Skeletal muscle satellite cell (primary cell): ENCODE results near the gene SPOPL.
"Not testable (repeated sequence)": the region's sequence is repeated elsewhere in the genome, so short reads cannot be mapped to it uniquely, and the experiment has no call there.

Experiments used
- H3K27me3 ChIP-seq: 2 replicates; pipeline ENCODE4 v1.7.0; 2013; ENCODE audit warnings: low read length; ENCODE audit not compliant: control insufficient read depth, insufficient read depth
- H3K36me3 ChIP-seq: 2 replicates; pipeline ENCODE4 v1.7.0; 2013; ENCODE audit warnings: mild to moderate bottlenecking, control low read depth, low read length; ENCODE audit not compliant: insufficient read depth
- H3K4me1 ChIP-seq: 2 replicates; pipeline ENCODE4 v1.7.0; 2013; ENCODE audit warnings: low read length; ENCODE audit not compliant: control insufficient read depth, insufficient read depth
- H3K4me2 ChIP-seq: 2 replicates; pipeline ENCODE4 v1.7.0; 2013; ENCODE audit warnings: mild to moderate bottlenecking, low read length
- H3K4me3 ChIP-seq: 2 replicates; pipeline ENCODE4 v1.7.0; 2013; ENCODE audit warnings: low read length
- H3K9ac ChIP-seq: 2 replicates; pipeline ENCODE4 v1.7.0; 2013; ENCODE audit warnings: mild to moderate bottlenecking, low read depth, low read length, moderate library complexity
- H3K9me3 ChIP-seq: replicated peaks from 2 replicates; pipeline ENCODE4 v1.7.0; 2013; ENCODE audit warnings: mild to moderate bottlenecking, control low read depth, low read length

The SPOPL gene

DNA sequence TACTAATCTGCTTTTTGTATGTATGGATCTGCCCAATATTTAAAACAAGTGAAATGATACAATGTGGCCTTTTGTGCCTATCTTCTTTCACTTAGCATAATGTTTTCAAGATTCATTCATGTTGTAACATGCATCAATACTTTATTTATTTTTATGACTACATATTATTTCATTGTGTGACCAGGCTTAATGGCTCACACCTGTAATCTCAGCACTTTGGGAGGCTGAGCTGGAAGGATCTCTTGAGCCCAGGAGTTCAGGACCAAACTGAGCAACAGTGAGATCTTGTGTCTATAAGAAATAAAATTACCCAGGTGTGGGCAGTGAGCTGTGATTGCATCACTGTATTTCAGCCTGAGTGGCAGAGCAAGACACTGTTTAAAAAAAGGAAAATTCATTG lies 33.2 kb downstream of the SPOPL start:
- no peaks in the 10 kb centered on the region for H3K4me1 ChIP-seq
- no peak overlapping the region for H3K9ac ChIP-seq
- H3K27me3 ChIP-seq: no peaks in the 10 kb centered on the region
- H3K4me3 ChIP-seq: no peak overlapping the region
- H3K9me3 ChIP-seq: no peaks in the 10 kb centered on the region
- H3K4me2 ChIP-seq: no peak overlapping the region
- no peaks in the 10 kb centered on the region for H3K36me3 ChIP-seq

DNA sequence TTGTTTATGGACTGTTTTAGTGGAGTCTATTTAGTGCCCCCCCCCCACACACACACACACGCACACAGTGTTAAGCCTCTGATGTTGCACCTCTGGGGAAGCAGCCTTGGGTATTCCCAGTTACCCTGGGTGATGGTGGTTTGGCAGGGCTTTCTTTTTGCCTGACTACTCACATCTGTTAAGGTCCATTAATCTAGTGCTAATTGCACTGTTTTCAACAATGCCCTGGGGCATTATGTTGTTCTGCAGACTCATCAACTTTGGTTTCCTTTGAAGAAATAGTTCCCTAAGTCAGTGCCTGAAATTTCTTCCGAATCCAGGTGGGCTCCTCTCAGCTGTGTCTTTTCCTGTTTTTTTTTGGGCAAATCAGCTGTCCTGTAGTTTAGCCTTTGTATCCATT lies 34.7 kb downstream of the SPOPL start:
- no peak overlapping the region for H3K9ac ChIP-seq
- no peaks in the 10 kb centered on the region for H3K27me3 ChIP-seq
- H3K36me3 ChIP-seq: no peaks in the 10 kb centered on the region
- H3K4me3 ChIP-seq: no peak overlapping the region
- no peaks in the 10 kb centered on the region for H3K4me1 ChIP-seq
- H3K4me2 ChIP-seq: no peak overlapping the region
- H3K9me3 ChIP-seq: no peaks in the 10 kb centered on the region

DNA sequence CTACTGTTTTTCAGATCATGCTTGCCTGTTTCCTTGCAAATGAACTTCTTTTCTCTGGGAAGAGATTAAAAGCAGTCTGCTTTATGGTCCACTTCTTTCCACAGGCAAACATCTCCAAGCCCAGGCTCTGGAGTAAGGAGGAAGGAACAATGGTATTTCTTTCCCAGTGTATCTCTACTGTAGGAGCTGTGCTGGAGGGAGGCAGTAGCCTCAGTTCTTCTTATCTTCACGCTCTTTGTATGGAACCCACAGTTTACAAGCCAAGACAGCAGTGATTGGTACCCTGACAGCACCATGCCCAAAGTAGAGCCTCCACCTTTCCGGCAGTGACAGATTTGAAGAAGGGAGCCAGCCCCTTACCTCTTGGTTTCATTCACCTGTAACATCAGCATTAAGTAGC lies 35.2 kb downstream of the SPOPL start:
- Histone ChIP-seq H3K27me3 (no peaks in the 10 kb centered on the region), H3K4me3 (no peak overlapping the region), H3K9me3 (no peaks in the 10 kb centered on the region), H3K9ac (no peak overlapping the region), H3K4me1 (no peaks in the 10 kb centered on the region), H3K4me2 (no peak overlapping the region), H3K36me3 (no peaks in the 10 kb centered on the region)

DNA sequence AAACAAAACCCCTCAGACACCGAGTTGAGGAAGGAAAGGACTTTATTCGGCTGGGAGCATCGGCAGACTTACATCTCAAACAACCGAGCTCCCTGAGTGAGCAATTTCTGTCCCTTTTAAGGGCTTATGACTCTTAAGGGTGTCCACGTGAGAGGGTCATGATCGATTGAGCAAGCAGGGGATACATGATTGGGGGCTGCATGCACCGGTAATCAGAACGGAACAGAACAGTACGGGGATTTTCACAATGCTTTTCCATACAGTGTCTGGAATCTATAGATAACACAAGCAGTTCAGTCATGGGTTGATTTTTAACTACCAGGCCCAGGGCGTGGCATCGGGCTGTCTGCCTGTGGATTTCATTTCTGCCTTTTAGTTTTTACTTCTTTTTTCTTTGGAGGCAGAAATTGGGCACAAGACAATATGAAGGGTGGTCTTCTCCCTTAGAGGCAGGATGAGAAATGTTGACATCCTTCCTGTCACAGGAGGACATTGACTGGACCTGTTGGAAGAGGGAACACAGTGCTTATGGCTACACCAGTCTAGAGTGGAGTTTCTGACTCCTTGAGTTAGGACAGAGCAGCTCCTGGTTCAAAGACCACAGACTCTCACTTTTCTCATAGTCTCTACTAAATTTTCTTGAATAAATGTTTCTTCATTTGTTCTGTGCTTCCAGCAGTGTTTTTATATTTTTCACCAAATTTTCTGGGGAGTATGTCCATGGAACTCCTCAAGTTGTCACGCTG lies 35.8 kb downstream of the SPOPL start:
- no peaks in the 10 kb centered on the region for H3K4me1 ChIP-seq
- H3K27me3 ChIP-seq: no peaks in the 10 kb centered on the region
- H3K4me3 ChIP-seq: no peak overlapping the region
- H3K9me3 ChIP-seq: no peaks in the 10 kb centered on the region
- H3K36me3 ChIP-seq: no peaks in the 10 kb centered on the region
- no peak overlapping the region for H3K9ac ChIP-seq
- H3K4me2 ChIP-seq: no peak overlapping the region

DNA sequence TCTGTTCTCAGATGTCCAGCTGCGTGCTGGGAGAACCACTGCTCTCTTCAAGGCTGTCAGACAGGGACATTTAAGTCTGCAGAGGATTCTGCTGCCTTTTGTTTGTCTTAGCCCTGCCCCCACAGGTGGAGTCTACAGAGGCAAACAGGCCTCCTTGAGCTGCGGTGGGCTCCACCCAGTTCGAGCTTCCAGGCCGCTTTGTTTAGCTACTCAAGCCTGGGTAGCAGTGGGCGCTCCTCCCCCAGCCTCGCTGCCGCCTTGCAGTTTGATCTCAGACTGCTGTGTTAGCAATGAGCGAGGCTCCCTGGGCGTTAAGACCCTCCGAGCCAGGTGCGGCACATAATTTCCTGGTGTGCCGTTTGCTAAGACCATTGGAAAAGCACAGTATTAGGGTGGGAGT lies 42.6 kb downstream of the SPOPL start:
- H3K9me3 ChIP-seq, H3K4me1 ChIP-seq, H3K27me3 ChIP-seq, H3K4me2 ChIP-seq, H3K4me3 ChIP-seq, H3K9ac ChIP-seq, H3K36me3 ChIP-seq: not testable (repeated sequence)

DNA sequence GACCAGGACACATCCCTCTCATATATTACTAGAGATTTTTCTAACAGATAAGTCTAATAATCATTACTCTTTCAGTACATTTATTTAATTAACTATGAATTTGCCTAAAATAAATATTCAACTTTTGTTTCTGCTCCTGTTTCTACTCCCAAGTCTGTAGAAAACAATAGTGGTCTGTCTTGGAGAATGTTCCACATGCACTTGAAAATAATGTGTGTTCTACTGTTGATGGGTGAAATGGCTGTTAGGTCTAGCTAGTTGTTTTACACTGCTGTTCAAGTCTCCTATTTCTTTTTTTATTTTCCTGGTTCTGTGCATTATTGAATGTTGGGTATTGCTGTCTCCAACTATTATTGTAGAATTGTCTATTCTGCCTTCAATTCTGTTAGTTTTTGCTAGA lies 47.2 kb downstream of the SPOPL start:
- peaks cover 12% of the 10 kb centered on the region for H3K36me3 ChIP-seq
- no peak overlapping the region for H3K4me2 ChIP-seq

DNA sequence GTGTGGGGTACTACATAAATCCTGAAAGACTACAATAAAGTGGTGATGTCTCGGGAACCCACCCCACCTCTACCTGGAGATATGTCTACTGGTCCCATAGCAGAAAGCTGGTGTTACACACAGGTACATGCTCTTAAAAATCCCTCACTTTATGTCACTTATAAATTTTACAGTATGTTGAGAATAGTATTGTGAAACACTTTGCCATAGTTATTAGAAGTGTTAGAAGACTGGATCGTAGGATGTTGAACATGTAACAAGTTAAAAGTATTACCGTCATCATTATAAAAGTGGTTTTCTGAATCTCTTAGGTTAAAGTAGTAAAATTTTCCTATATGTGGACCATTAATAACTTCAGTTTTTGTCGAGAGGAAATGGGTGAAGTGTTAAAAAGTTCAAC lies 48.6 kb downstream of the SPOPL start:
- H3K27me3 ChIP-seq: no peaks in the 10 kb centered on the region
- H3K9ac ChIP-seq: no peak overlapping the region
- H3K4me1 ChIP-seq: no peaks in the 10 kb centered on the region

More for the DNA sequence above, 47.2 kb downstream of the SPOPL start:
- no peak overlapping the region for H3K4me3 ChIP-seq
- H3K9me3 ChIP-seq: no peaks in the 10 kb centered on the region
- H3K4me1 ChIP-seq: no peaks in the 10 kb centered on the region
- no peaks in the 10 kb centered on the region for H3K27me3 ChIP-seq
- H3K9ac ChIP-seq: no peak overlapping the region

DNA sequence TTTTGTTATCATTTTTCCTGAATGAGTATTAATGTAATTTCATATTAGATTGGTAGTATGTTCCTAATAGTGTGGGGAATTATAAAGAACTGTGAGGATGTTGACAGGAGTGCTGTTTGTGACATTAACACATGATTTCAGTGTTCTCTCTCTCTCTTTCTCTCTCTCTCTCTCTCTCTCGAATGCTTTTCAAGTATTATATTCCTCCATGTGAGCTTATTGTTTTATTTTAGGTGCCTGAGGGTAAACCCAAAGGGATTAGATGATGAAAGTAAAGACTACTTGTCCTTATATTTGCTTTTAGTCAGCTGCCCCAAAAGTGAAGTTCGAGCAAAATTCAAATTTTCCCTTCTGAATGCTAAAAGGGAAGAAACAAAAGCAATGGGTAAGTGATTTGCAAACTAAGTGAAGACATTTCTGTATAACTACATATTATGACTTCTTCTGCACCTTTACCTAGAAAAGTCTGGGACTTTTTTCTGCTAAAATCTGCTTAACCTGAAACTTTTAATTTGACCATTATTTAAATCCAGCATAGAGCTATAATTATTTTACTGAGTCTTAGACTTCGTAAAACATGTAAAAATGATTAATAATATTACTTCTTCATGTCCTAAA lies 49.2 kb downstream of the SPOPL start:
- Histone ChIP-seq H3K4me1 (no peaks in the 10 kb centered on the region), H3K9ac (no peak overlapping the region), H3K36me3 (peaks cover 16% of the 10 kb centered on the region), H3K27me3 (no peaks in the 10 kb centered on the region), H3K4me2 (no peak overlapping the region), H3K4me3 (no peak overlapping the region), H3K9me3 (no peaks in the 10 kb centered on the region)

More for the DNA sequence above, 48.6 kb downstream of the SPOPL start:
- Histone ChIP-seq H3K4me3 (no peak overlapping the region), H3K36me3 (peaks cover 16% of the 10 kb centered on the region), H3K4me2 (no peak overlapping the region), H3K9me3 (no peaks in the 10 kb centered on the region)

DNA sequence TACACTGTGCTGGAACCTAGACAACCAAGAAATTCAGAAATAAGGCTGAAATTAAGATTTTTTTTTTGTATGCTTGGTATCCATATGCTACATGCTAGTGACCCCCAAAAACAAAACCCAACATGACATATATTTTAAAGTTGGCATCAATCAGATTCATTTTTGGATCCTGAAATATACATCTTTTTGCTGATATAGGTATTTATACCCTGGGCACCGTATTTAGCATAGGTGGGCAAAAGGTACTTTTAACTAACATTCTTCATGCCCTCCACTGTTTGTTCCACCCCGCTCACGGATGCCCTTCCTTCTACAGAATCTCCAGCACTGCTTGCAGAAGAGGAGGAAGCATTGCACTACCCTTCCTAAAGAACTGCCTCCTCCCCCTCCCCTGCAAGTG lies 52.6 kb downstream of the SPOPL start:
- Histone ChIP-seq H3K4me2 (no peak overlapping the region), H3K9me3 (no peaks in the 10 kb centered on the region), H3K9ac (no peak overlapping the region), H3K36me3 (peaks cover 16% of the 10 kb centered on the region), H3K4me3 (no peak overlapping the region), H3K4me1 (no peaks in the 10 kb centered on the region), H3K27me3 (no peaks in the 10 kb centered on the region)

DNA sequence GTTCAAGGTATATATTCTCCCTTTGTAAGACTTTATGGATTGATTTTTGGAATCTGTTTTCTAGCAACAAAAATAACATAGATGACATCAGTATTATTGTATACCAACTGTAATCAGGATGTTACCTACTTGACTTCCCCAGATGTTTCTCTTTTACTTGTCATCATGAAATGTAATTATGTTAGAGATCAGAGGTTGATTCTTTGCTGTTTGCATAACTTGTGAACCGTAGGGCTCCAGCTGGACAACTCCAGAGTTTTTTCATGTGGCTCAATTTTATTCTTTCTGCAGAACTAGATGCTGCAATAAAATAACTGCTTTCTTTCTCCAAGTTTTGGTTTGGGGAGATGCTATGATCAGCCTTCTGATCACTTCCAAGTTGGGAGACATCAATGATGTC lies 58.1 kb downstream of the SPOPL start:
- peaks cover 14% of the 10 kb centered on the region for H3K36me3 ChIP-seq
- H3K4me1 ChIP-seq: no peaks in the 10 kb centered on the region
- H3K4me2 ChIP-seq: no peak overlapping the region
- no peaks in the 10 kb centered on the region for H3K27me3 ChIP-seq
- no peaks in the 10 kb centered on the region for H3K9me3 ChIP-seq
- H3K4me3 ChIP-seq: no peak overlapping the region
- no peak overlapping the region for H3K9ac ChIP-seq

DNA sequence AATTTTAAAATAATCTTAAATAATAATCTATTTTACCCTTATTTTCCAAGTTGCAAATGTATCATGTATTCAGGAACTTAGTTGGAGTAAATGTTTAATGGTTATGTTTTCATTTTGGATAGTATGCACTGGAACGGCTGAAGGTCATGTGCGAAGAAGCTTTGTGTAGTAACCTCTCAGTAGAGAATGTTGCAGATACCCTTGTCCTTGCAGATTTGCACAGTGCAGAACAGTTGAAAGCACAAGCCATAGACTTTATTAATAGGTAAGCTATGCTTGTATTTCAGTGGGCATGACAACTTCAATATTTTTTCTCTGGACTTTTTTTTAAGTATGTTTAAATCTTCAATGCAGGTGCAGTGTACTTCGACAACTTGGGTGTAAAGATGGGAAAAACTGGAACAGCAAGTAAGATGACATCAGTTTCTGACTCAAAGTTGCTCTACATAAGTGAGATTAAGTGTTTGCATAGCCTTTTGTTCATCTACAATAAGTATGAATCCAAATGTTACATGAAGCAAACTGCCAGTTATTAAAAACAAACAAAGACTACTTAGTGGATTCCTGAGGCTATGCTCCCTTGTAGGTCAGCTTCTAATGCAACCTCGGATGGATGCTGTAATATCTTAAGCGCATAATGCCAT lies 63.1 kb downstream of the SPOPL start:
- Histone ChIP-seq H3K9me3 (no peaks in the 10 kb centered on the region), H3K4me1 (no peaks in the 10 kb centered on the region), H3K27me3 (no peaks in the 10 kb centered on the region), H3K4me3 (no peak overlapping the region), H3K36me3 (peaks cover 20% of the 10 kb centered on the region), H3K9ac (no peak overlapping the region), H3K4me2 (no peak overlapping the region)

DNA sequence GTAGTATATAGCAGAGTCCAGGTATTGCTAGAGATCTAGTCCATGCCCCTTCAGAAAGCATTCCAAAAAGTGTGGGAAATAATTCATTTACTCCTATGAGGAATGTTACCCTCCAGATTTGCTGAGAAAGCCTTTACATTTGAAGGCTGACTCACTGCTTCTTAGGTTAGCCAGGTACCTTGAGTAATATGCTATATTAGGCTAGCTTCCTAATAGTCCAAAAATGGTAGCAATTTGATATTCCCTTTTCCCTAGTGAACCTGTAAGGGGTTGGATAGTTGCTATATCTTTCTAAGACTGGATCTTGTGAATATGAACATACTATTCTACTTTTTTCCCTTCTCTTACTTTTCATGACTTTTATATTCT lies 63.6 kb downstream of the SPOPL start:
- Histone ChIP-seq H3K9ac (no peak overlapping the region), H3K4me2 (no peak overlapping the region), H3K4me3 (no peak overlapping the region), H3K27me3 (no peaks in the 10 kb centered on the region), H3K36me3 (peaks cover 23% of the 10 kb centered on the region), H3K9me3 (no peaks in the 10 kb centered on the region), H3K4me1 (no peaks in the 10 kb centered on the region)
